C4-2B (cell line): ENCODE measurements around the gene CORIN.

Source experiments
- CTCF ChIP-seq: fragments of 450-650 bp; conservative IDR thresholded peaks from 2 replicates; pipeline ENCODE4 v1.5.1; 2017; ENCODE audit warnings: mild to moderate bottlenecking
- ZFX ChIP-seq: fragments of 450-650 bp; IDR thresholded peaks from 2 replicates; pipeline ENCODE4 v1.6.1; 2017

- TF ChIP-seq CTCF = no peak
- TF ChIP-seq ZFX = no peak
These were observed 124.6 kb downstream of the CORIN start for GRCh38 chr4:47713129-47713834.
